Loucy (cell line): ENCODE data around the gene C1RL.

Source experiments
- H2AFZ ChIP-seq: fragments of 200-600 bp; sonication (generic); 2 replicates; pipeline ENCODE4 v1.6.0; 2016; ENCODE audit warnings: antibody characterized with exemption, mild to moderate bottlenecking, low read length, moderate library complexity
- H3F3A ChIP-seq: fragments of 200-600 bp; 2 replicates; pipeline ENCODE4 v1.6.0; 2016; ENCODE audit warnings: antibody characterized with exemption, low read depth, mild to moderate bottlenecking
- H3K27me3 ChIP-seq: fragments of 200-600 bp; sonication (generic); 2 replicates; pipeline ENCODE4 v1.6.1; 2014; ENCODE audit warnings: low read length, mild to moderate bottlenecking; ENCODE audit not compliant: insufficient read depth, poor library complexity, severe bottlenecking
- H3K36me3 ChIP-seq: fragments of 200-600 bp; sonication (generic); 2 replicates; pipeline ENCODE4 v1.6.1; 2016; ENCODE audit warnings: low read length; ENCODE audit not compliant: insufficient read depth
- H3K4me1 ChIP-seq: fragments of 200-600 bp; sonication (generic); 2 replicates; pipeline ENCODE4 v1.5.1; 2014; ENCODE audit warnings: low read length, mild to moderate bottlenecking; ENCODE audit not compliant: insufficient read depth, poor library complexity, severe bottlenecking
- H3K4me2 ChIP-seq: fragments of 200-600 bp; sonication (generic); 2 replicates; pipeline ENCODE4 v1.6.0; 2014; ENCODE audit warnings: antibody characterized with exemption, low read length, low read depth, mild to moderate bottlenecking; ENCODE audit not compliant: poor library complexity, severe bottlenecking
- H3K4me3 ChIP-seq: fragments of 200-600 bp; sonication (generic); 2 replicates; pipeline ENCODE4 v1.5.1; 2014; ENCODE audit warnings: low read length, mild to moderate bottlenecking, mixed read lengths; ENCODE audit not compliant: poor library complexity, severe bottlenecking
- H3K79me2 ChIP-seq: fragments of 200-600 bp; sonication (generic); 2 replicates; pipeline ENCODE4 v1.6.1; 2014; ENCODE audit warnings: low read length; ENCODE audit not compliant: insufficient read depth
- H3K9ac ChIP-seq: fragments of 200-600 bp; sonication (generic); 2 replicates; pipeline ENCODE4 v1.6.0; 2014; ENCODE audit warnings: mild to moderate bottlenecking, low read depth, low read length, moderate library complexity; ENCODE audit not compliant: poor library complexity, severe bottlenecking
- H3K9me2 ChIP-seq: fragments of 200-600 bp; sonication (generic); replicated peaks from 2 replicates; pipeline ENCODE4 v1.6.1; 2016; ENCODE audit warnings: low read depth, low read length, mixed read lengths
- H3K9me3 ChIP-seq: fragments of 200-600 bp; sonication (generic); 2 replicates; pipeline ENCODE4 v1.6.1; 2014; ENCODE audit warnings: mild to moderate bottlenecking, antibody characterized with exemption, low read length, low read depth; ENCODE audit not compliant: insufficient read depth
- H4K20me1 ChIP-seq: fragments of 200-600 bp; sonication (generic); 2 replicates; pipeline ENCODE4 v1.6.0; 2014; ENCODE audit warnings: antibody characterized with exemption, low read length, mild to moderate bottlenecking; ENCODE audit not compliant: insufficient read depth, poor library complexity, severe bottlenecking
- EZH2phosphoT487 ChIP-seq: fragments of 200-600 bp; IDR thresholded peaks from 2 replicates; pipeline ENCODE4 v1.6.1; 2018; ENCODE audit warnings: antibody characterized with exemption, mild to moderate bottlenecking, moderate library complexity, borderline replicate concordance
- TF ChIP-seq, protein P1 (sequence below): fragments of 200-600 bp; sonication (generic); conservative IDR thresholded peaks from 2 replicates; pipeline ENCODE4 v1.5.1; 2014; ENCODE audit warnings: mild to moderate bottlenecking, antibody characterized with exemption, low read length

C1RL gene

GRCh38 chr12:7152818-7153217, 43.8 kb upstream of the C1RL start:
- Histone ChIP-seq H3K9ac (no peak overlapping the region), H3K9me3 (no peaks in the 10 kb centered on the region), H3K9me2 (no peaks in the 10 kb centered on the region), H3K79me2 (no peaks in the 10 kb centered on the region), H3K27me3 (no peaks in the 10 kb centered on the region), H3F3A (no peaks in the 10 kb centered on the region), H3K36me3 (peaks cover 73% of the 10 kb centered on the region; the same call in 1 of the 2 replicates), H4K20me1 (no peaks in the 10 kb centered on the region), H3K4me1 (no peaks in the 10 kb centered on the region), H3K4me3 (no peak overlapping the region), H2AFZ (no peak overlapping the region), H3K4me2 (no peak overlapping the region)
- TF ChIP-seq, protein P1, sequence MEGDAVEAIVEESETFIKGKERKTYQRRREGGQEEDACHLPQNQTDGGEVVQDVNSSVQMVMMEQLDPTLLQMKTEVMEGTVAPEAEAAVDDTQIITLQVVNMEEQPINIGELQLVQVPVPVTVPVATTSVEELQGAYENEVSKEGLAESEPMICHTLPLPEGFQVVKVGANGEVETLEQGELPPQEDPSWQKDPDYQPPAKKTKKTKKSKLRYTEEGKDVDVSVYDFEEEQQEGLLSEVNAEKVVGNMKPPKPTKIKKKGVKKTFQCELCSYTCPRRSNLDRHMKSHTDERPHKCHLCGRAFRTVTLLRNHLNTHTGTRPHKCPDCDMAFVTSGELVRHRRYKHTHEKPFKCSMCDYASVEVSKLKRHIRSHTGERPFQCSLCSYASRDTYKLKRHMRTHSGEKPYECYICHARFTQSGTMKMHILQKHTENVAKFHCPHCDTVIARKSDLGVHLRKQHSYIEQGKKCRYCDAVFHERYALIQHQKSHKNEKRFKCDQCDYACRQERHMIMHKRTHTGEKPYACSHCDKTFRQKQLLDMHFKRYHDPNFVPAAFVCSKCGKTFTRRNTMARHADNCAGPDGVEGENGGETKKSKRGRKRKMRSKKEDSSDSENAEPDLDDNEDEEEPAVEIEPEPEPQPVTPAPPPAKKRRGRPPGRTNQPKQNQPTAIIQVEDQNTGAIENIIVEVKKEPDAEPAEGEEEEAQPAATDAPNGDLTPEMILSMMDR = no peak
- no peak for TF ChIP-seq EZH2phosphoT487

DNA sequence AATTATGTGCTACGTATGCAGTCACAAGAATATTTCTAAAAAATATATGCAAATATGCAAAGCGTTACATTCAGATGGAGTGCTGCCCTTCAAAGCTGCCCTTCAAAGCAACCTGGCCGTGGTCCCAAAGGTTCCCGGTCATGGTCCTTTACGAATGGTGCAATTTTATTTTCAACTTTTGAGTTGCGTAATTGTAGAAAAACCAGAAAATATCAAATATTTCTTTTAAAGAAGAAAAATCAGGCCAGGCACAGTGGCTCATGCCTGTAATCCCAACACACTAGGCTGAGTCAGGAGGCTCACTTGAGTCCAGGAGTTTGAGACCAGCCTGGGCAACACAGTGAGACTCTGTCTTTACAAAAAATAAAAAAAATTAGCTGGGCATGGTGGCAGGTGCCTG, 42.5 kb upstream of the C1RL start:
- H3K9ac ChIP-seq = no peak overlapping the region
- H3K9me3 ChIP-seq = no peaks in the 10 kb centered on the region
- no peaks in the 10 kb centered on the region for H3K27me3 ChIP-seq
- no peaks in the 10 kb centered on the region for H3K9me2 ChIP-seq
- H4K20me1 ChIP-seq = no peaks in the 10 kb centered on the region
- no peak overlapping the region for H2AFZ ChIP-seq
- peaks cover 67% of the 10 kb centered on the region; the same call in 1 of the 2 replicates for H3K36me3 ChIP-seq
- H3K4me1 ChIP-seq = no peaks in the 10 kb centered on the region
- no peak for TF ChIP-seq EZH2phosphoT487
- TF ChIP-seq, protein P1 = no peak
- H3K4me3 ChIP-seq = no peak overlapping the region
- no peaks in the 10 kb centered on the region for H3K79me2 ChIP-seq
- H3F3A ChIP-seq = no peaks in the 10 kb centered on the region
- H3K4me2 ChIP-seq = no peak overlapping the region

GRCh38 chr12:7150841-7151240, 41.8 kb upstream of the C1RL start:
- Histone ChIP-seq H4K20me1 (no peaks in the 10 kb centered on the region), H3K4me3 (no peak overlapping the region), H3K9me2 (no peaks in the 10 kb centered on the region), H3F3A (no peaks in the 10 kb centered on the region), H2AFZ (no peak overlapping the region), H3K4me2 (no peak overlapping the region), H3K79me2 (no peaks in the 10 kb centered on the region), H3K9ac (no peak overlapping the region), H3K27me3 (no peaks in the 10 kb centered on the region), H3K9me3 (no peaks in the 10 kb centered on the region), H3K36me3 (peaks cover 74% of the 10 kb centered on the region; the same call in 1 of the 2 replicates), H3K4me1 (no peaks in the 10 kb centered on the region)
- no peak for TF ChIP-seq EZH2phosphoT487
- TF ChIP-seq, protein P1 = no peak
